GM21381 (cell line): ENCODE data around the gene NME4.
"Not testable (repeated sequence)": the region's sequence is repeated elsewhere in the genome, so short reads cannot be mapped to it uniquely, and the experiment has no call there.

Experiments
- ATAC-seq: cut with Tn5 transposase; IDR thresholded peaks from one replicate; pipeline ENCODE4 v1.9.1; 2021; ENCODE audit warnings: mild to moderate bottlenecking, moderate library complexity; ENCODE audit not compliant: unreplicated experiment

Gene NME4

DNA sequence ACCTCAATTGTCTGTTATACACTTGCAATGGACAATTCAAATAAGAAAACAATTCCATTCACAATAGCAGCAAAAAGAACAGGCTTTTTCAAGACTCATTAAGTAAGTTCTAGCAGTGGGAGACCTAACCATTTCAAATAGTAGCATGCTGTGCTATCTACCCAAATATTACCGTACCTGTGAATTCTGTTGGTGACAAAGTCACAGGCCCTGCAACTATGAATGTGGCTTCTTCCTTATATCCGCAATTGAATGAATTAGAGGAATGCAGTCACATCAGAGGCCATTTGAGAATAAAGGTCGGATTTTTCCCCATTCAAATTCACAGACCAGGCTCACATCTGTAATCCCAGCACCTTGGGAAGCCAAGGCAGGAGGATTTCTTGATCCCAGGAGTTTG, 800 bp upstream of the NME4 start:
- no peak for ATAC-seq

DNA sequence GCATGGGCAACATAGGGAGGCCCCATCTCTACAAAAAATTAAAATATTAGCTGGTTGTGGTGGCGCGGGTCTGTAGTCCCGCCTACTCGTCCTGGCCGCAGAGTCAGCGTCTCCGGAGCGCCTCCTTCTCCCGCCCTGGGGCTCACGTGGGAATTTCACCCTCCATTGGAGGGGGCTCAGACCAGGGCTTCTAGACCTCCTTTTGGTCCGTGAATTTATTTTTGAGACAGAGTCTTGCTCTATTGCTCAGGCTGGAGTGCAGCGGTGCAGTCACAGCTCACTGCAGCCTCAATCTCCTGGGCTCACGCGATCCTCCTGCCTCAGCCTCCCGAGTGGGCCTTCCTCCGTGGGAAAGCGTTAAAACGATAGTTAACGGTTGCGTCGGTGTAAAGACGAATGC, 394 bp upstream of the NME4 start:
- no peak for ATAC-seq

DNA sequence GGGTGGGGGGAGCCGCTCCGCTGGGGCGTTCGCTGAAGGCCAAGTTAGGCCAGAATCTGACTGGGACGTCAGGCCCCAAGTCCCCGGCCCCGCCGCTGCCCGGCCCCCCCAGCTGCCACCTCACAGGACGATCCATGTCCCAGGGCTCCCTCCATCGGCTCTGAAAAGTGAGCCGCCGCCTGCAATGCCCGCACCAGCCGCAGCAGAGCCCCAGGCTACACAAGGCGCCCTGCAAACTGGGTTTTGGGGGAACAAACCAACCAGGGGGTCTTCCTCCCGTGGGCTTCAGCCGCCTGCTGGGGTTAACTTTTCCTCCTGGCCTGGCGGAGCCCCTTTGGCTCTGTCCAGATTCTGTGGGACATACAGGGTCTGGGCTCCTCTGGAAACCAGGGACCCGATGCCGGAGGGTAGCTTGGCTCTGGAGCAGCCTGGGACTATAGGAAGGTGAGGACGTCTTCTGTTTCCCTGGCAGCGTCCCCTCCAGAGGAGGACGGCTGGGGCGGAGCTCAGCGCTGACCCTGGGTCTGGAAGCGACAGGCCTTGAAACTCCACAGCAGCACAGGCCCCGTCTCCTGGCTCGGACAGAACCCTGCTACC, 835 bp downstream of the NME4 start:
- no peak for ATAC-seq

DNA sequence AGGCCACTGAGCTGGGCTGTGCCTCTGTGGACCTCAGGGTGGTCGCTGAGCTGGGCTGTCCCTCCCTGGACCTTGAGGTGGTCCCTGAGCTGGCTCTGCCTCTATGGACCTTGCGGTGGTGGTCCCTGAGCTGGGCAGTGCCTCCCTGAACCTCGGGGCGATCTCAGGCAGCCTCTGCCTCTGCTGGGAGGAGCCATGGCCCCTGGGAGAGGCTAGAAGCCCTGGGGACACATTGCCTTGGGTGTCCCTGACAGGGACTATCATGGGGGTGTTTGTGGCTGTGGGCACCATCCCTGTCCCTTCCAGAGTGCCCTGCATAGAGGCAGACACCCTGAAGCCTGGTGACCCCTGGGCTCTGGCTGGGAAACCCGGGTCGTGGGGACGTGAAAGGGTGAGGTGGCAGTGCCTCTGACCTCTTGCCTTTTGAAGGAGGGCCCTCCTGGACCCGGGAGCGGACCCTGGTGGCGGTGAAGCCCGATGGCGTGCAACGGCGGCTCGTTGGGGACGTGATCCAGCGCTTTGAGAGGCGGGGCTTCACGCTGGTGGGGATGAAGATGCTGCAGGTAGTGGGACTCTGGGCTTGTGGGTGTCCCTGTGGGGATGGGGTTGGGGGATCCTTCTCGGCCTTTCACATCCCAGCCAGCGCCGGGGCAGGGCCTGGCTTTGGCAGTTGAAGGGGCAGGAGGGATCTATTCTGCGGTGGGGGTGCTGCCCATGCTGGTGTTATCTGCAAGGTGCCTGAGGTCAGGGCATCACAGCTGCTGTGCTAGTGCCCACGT, 1.8 kb downstream of the NME4 start:
- ATAC-seq, result no peak

DNA sequence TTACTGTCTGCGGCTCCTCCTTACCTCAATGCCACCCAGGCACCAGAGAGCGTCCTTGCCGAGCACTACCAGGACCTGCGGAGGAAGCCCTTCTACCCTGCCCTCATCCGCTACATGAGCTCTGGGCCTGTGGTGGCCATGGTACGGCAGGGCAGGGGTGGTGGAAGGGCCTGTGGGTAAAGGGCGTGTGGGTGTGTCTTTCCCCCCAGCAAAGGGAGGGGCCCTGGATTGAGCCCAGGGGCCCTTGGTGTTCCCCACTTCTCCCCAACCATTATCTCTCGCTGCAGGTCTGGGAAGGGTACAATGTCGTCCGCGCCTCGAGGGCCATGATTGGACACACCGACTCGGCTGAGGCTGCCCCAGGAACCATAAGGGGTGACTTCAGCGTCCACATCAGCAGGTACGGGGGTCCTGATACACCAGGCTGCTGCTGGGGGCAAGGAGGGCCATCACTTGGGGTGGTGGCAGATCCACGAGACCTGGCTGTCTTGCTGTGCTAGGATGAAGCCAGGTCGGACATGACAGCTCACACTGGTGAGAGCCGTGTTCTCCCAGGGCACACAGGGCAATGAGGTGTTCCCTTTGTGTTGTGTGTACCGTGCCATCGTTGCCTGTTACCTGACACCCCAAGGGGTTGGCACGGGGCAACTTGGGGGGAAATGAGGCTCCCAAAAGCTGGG, 2.5 kb downstream of the NME4 start:
- ATAC-seq, result no peak

GRCh38 chr16:400061-400591, 3.1 kb downstream of the NME4 start:
- no peak for ATAC-seq

GRCh38 chr16:401468-402348, 4.7 kb downstream of the NME4 start, which contains the start of gene DECR2:
Gene DECR2, plus strand, starts transcription at chr16:401885. Its CDS starts 79 bp downstream, at chr16:401964.
- peak; percentile 49 for ATAC-seq

DNA sequence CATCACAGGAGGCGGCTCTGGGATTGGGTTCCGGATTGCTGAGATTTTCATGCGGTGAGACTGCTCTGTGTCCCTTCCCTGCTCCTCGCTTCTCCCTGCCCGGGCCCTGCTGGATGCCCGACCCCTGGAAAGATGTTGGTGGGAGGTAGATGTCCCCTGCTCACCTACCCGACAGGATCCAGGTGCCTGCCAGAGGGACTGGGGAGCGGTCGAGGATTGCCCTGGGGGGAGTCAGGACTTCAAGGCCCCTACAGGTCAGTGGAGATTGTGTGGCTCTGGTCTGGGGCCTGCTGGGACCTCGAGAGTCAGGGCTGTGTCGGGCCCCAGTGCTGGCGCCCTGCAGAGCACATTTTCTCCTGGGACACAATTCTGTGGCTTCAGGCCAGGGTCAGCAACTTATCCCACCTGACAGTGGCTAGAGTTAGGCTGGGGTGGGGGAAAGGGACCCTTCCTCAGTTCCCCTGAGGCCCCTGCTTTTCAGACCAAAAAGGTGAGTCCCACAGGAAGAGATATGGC, 8.0 kb downstream of the NME4 start:
- ATAC-seq, result no peak

GRCh38 chr16:405548-406506, 8.8 kb downstream of the NME4 start:
- ATAC-seq, result no peak

DNA sequence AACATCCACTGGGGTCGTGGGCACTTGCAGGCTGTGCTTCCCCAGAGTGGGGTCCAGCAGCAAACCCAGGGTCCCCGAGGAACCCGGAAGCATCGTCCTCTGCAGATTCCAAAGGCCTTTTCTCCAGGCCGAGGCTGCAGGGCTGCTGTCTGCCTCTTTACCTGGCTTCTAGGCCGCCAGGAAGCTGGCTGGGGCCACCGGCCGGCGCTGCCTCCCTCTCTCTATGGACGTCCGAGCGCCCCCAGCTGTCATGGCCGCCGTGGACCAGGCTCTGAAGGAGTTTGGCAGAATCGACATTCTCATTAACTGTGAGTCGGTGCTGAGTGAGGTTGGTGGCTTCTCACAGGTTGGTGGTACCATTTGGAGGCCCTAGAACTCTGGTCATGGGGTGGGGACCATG, 10.3 kb downstream of the NME4 start:
- ATAC-seq, result no peak

DNA sequence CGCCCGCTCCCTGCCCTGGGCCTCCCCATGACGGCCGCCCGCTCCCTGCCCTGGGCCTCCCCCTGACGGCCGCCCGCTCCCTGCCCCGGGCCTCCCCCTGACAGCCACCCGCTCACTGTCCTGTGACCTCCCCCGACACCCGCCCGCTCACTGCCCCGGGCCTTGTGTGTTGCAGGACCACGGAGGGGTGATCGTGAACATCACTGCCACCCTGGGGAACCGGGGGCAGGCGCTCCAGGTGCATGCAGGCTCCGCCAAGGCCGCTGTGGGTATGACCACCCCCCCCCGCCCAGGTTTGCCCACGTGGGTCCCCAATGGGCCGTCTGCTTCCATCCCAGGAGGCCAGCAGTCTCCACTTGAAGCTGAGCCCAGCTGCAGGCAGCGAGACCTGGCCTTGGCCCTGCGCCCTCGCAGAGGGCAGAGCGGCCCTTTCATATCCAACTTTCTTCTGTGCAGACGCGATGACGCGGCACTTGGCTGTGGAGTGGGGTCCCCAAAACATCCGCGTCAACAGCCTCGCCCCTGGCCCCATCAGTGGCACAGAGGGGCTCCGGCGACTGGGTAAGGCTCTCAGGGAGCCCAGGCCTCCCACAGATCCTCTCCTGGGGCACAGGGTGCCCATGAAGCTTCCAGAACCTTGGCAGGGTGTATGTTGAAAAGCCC, 13.6 kb downstream of the NME4 start:
- no peak for ATAC-seq

DNA sequence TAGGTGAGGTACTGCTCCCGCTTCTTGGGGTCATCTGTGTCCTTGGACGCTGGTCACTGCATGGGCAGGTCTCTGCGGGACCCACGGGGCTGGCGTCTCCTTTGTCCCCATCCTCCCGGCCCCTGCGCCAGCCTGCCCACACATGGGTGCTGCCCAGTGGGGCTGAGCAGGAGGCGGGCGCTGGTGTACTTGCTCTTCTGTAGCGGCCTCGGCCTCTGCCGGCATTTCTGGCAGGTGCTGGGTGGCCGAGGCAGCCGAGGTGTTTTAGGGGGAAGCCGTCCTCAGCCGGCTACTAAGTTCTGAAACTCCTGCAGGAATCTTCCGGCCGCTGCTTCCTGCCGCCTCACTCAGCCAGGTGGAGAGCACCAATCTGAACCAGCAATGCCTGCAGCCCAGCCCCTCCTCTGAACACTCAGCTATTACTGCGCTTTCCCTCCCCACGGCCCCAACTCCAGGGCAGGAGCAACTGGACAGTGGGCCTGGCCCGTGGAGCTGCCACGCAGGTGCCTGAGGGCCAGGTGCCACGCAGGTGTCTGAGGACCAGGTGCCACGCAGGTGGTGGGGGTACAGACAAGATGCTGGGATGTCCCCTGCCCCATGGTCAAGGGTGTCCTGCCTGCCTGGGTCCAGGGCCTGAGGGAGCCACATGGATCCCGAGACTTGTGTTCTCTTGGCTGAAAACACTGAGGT, 14.7 kb downstream of the NME4 start:
- no peak for ATAC-seq

DNA sequence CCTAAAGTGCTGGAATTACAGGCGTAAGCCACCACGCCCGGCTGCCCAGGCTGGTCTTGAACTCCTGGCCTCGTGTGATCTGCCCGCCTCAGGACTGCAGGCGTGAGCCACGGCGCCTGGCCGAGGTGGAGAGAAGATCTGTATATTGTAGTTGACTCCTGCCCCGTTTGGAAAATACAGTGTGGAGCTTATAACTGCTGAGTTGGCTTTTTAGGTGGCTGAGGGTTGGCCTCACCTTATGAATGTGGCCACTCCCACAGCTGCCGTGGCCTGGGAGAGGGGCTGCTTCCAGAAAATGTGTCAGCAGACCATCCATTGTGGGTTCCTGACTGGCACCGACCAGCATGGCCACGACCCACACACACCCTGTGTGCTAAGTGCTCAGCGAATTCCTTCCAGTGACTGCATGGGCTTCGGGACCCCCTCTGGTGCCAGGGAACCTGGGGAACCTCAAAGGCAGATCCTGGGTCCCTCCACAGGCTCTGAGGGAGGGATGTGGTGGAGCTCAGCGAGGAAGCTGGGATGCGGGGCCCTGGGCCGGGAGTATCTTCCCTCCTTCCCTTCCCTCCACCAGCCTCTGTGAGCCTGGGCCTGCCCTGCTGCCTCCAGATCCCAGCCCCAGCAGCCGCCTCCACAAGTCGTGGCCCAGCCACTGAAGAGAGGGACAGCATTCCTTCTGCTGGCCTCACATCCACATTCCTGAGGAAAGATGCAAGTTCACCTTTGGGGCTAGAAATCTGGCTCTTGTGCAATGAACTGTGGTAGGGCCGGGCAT, 17.6 kb downstream of the NME4 start:
- no peak for ATAC-seq

DNA sequence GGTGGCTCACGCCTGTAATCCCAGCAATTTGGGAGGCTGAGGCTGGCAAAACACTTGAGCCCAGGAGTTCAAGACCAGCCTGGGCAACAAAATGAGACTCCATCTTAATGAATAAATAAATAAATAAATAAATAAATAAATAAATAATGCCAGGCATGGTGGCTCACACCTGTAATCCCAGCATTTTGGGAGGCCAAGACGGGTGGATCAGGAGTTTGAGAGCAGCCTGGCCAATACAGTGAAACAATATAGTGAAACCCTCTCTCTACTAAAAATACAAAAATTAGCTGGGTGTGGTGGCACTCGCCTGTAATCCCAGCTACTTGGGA, 18.1 kb downstream of the NME4 start:
- not testable (repeated sequence) for ATAC-seq

- not testable (repeated sequence) for ATAC-seq
Observed at GRCh38 chr16:422179-422578, 25.2 kb downstream of the NME4 start.

GRCh38 chr16:424033-424622, 27.1 kb downstream of the NME4 start:
- ATAC-seq, result no peak

DNA sequence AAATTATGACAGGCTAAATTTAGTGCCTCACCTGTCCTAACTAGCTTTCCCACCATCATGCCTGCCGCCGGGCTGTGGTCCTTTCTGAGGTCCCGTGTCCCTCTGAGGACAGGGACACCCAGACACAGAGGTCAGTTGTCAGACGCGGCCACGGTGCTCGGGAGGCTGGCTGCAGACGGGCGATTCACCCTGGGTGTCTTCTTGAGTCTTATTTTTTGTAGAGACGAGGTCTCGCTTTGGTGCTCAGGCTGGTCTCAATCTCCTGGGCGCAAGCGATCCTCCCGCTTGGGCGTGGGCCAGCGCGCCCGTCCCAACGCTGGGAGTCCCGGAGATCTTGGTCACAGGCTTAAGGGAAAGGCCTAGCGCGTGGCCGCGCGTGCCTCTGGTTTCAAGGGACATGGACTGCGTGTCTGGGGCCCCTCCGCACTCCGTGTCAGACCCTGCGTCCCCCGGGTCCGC, 27.7 kb downstream of the NME4 start:
- ATAC-seq, result no peak
